WTC11 (cell line): Measurements from ENCODE around the gene NAPB.

Experiments
- CBFB ChIP-seq: sonication (generic); formaldehyde crosslinking; IDR thresholded peaks from 2 replicates; pipeline ENCODE4 v1.8.1; 2022; ENCODE audit warnings: mild to moderate bottlenecking, low read depth, missing genetic modification reagents
- CTCF ChIP-seq: fragments of 200-600 bp; IDR thresholded peaks from 2 replicates; pipeline ENCODE4 v1.8.0; 2022; ENCODE audit warnings: antibody characterized with exemption
- E2F1 ChIP-seq: sonication (generic); formaldehyde crosslinking; IDR thresholded peaks from 2 replicates; pipeline ENCODE4 v1.8.0; 2022; ENCODE audit warnings: mild to moderate bottlenecking, missing genetic modification reagents
- E2F4 ChIP-seq: sonication (generic); formaldehyde crosslinking; IDR thresholded peaks from 2 replicates; pipeline ENCODE4 v1.8.1; 2022; ENCODE audit warnings: low read depth, mild to moderate bottlenecking, moderate library complexity, missing genetic modification reagents, borderline replicate concordance
- ELF4 ChIP-seq: sonication (generic); formaldehyde crosslinking; IDR thresholded peaks from 2 replicates; pipeline ENCODE4 v1.8.1; 2022; ENCODE audit warnings: low read depth, mild to moderate bottlenecking, moderate library complexity, missing genetic modification reagents
- ESRRA ChIP-seq: sonication (generic); formaldehyde crosslinking; IDR thresholded peaks from 2 replicates; pipeline ENCODE4 v1.8.1; 2022; ENCODE audit warnings: mild to moderate bottlenecking, missing genetic modification reagents, borderline replicate concordance
- FOXK1 ChIP-seq: sonication (generic); formaldehyde crosslinking; IDR thresholded peaks from 2 replicates; pipeline ENCODE4 v1.8.0; 2022; ENCODE audit warnings: mild to moderate bottlenecking, moderate library complexity, missing genetic modification reagents
- GABPB1 ChIP-seq: sonication (generic); formaldehyde crosslinking; IDR thresholded peaks from 2 replicates; pipeline ENCODE4 v1.8.1; 2023; ENCODE audit warnings: mild to moderate bottlenecking, missing genetic modification reagents
- SP1 ChIP-seq: sonication (generic); formaldehyde crosslinking; conservative IDR thresholded peaks from 2 replicates; pipeline ENCODE4 v1.8.1; 2022; ENCODE audit warnings: missing genetic modification reagents
- USF2 ChIP-seq: sonication (generic); formaldehyde crosslinking; IDR thresholded peaks from 2 replicates; pipeline ENCODE4 v1.8.1; 2023; ENCODE audit warnings: mild to moderate bottlenecking, missing genetic modification reagents, moderate library complexity
- ZNF138 ChIP-seq: sonication (generic); formaldehyde crosslinking; conservative IDR thresholded peaks from 2 replicates; pipeline ENCODE4 v1.8.1; 2022; ENCODE audit warnings: mild to moderate bottlenecking, moderate library complexity, missing genetic modification reagents
- ZNF232 ChIP-seq: sonication (generic); formaldehyde crosslinking; IDR thresholded peaks from 2 replicates; pipeline ENCODE4 v1.8.0; 2022; ENCODE audit warnings: mild to moderate bottlenecking, missing genetic modification reagents

GRCh38 chr20:23393996-23394775, 27.1 kb downstream of the NAPB start:
- TF ChIP-seq GABPB1 (no peak), E2F4 (CRISPR knock-in tag) (no peak), FOXK1 (no peak), ELF4 (no peak), ZNF232 (no peak), CTCF (no peak), ESRRA (CRISPR knock-in tag) (no peak), ZNF138 (CRISPR knock-in tag) (no peak), E2F1 (CRISPR knock-in tag) (no peak), USF2 (CRISPR knock-in tag) (no peak), SP1 (CRISPR knock-in tag) (no peak), CBFB (CRISPR knock-in tag) (no peak)
